Gastroesophageal sphincter (tissue), 3 donors: ENCODE data around the gene CALML5.

Experiments
- POLR2A ChIP-seq, 2 donors: fragments of 450-650 bp; IDR thresholded peaks; one replicate each; pipeline ENCODE4 v1.6.1; 2017; ENCODE audit warnings: antibody characterized with exemption in 2 of 2, mild to moderate bottlenecking in 2 of 2, moderate library complexity in 1 of 2
- TF ChIP-seq, protein P1 (sequence below), 4 experiments: fragments of 200-600 bp in 2 of 4; fragments of 450-650 bp in 2 of 4; sonication (generic) in 1 of 4; IDR thresholded peaks; one replicate each; pipeline ENCODE4 v1.5.1; 2017 to 2019; ENCODE audit warnings: antibody characterized with exemption in 4 of 4, mild to moderate bottlenecking in 2 of 4, moderate library complexity in 2 of 4

DNA sequence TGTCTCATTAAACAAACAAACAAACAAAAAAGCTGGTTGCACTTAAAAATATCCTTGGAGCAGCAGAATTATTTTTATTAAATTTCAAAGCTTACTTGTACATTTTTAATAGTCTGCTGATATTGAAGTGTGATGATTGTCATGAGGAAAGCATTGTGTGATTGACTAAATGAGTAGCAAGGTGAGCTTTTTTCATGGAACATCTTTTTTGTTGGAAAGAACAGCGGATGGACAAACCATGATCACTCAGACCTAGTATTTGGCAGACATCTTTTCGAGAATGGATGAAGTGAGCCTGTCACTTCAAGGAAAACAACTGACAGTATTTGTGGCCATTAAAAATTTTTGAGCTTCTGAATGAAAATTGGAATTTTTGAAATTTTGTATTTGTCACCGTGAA is 19.7 kb upstream of the CALML5 start:
- TF ChIP-seq POLR2A (IDR thresholded peaks at IDR 0.05) = no peak
- TF ChIP-seq, protein P1, sequence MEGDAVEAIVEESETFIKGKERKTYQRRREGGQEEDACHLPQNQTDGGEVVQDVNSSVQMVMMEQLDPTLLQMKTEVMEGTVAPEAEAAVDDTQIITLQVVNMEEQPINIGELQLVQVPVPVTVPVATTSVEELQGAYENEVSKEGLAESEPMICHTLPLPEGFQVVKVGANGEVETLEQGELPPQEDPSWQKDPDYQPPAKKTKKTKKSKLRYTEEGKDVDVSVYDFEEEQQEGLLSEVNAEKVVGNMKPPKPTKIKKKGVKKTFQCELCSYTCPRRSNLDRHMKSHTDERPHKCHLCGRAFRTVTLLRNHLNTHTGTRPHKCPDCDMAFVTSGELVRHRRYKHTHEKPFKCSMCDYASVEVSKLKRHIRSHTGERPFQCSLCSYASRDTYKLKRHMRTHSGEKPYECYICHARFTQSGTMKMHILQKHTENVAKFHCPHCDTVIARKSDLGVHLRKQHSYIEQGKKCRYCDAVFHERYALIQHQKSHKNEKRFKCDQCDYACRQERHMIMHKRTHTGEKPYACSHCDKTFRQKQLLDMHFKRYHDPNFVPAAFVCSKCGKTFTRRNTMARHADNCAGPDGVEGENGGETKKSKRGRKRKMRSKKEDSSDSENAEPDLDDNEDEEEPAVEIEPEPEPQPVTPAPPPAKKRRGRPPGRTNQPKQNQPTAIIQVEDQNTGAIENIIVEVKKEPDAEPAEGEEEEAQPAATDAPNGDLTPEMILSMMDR (IDR thresholded peaks at IDR 0.05) = no peak
